Liver (tissue), 9 donors: Measurements from ENCODE around the gene SGMS1. TPM values are rescaled to one million over a fixed set of nuclear protein-coding genes. Genes with fewer than 3 reads are reported as not detected.

Experiments used
- DNase-seq: peaks from one replicate; pipeline ENCODE4 v3.0.0-alpha.2; 2017; ENCODE audit warnings: low spot score
- H3K27ac ChIP-seq, 2 donors: one replicate each; pipeline ENCODE4 v1.7.0; 2013; ENCODE audit warnings: inconsistent platforms in 2 of 2, low read length in 2 of 2, control low read depth in 1 of 2, low read depth in 1 of 2, mild to moderate bottlenecking in 1 of 2
- H3K27me3 ChIP-seq, 4 donors: one replicate each; pipeline versions ENCODE4 v1.6.1 to v1.7.0; 2013; ENCODE audit warnings: low read length in 3 of 4, inconsistent platforms in 1 of 4, mild to moderate bottlenecking in 1 of 4, moderate library complexity in 1 of 4; ENCODE audit not compliant: control insufficient read depth in 4 of 4, insufficient read depth in 4 of 4
- H3K36me3 ChIP-seq, 4 donors: one replicate each; pipeline versions ENCODE4 v1.6.1 to v1.7.0; 2013; ENCODE audit warnings: low read length in 3 of 4, mild to moderate bottlenecking in 3 of 4, low read depth in 1 of 4, moderate library complexity in 1 of 4; ENCODE audit not compliant: control insufficient read depth in 4 of 4, insufficient read depth in 3 of 4
- H3K4me1 ChIP-seq, 4 donors: one replicate each; pipeline versions ENCODE4 v1.6.1 to v1.7.0; 2013; ENCODE audit warnings: low read length in 3 of 4, mild to moderate bottlenecking in 3 of 4, moderate library complexity in 1 of 4; ENCODE audit not compliant: control insufficient read depth in 4 of 4, insufficient read depth in 4 of 4
- H3K4me3 ChIP-seq, 3 donors: one replicate each; pipeline versions ENCODE4 v1.6.1 to v1.7.0; 2013; ENCODE audit warnings: low read length in 3 of 3, control low read depth in 1 of 3, low read depth in 1 of 3, mild to moderate bottlenecking in 1 of 3
- H3K9ac ChIP-seq, 2 donors: one replicate each; pipeline ENCODE4 v1.7.0; 2013; ENCODE audit warnings: low read length in 2 of 2, mild to moderate bottlenecking in 2 of 2, moderate library complexity in 2 of 2, control low read depth in 1 of 2, low read depth in 1 of 2
- H3K9me3 ChIP-seq, 4 donors: one replicate each; pipeline versions ENCODE4 v1.6.1 to v1.7.0; 2013; ENCODE audit warnings: low read length in 3 of 4; ENCODE audit not compliant: control insufficient read depth in 4 of 4
- ATF3 ChIP-seq: IDR thresholded peaks from 2 replicates; pipeline ENCODE4 v1.6.1; 2016; ENCODE audit warnings: antibody characterized with exemption
- EGR1 ChIP-seq, 2 donors: IDR thresholded peaks; 2 replicates each; pipeline ENCODE4 v1.6.1; 2016 to 2018; ENCODE audit warnings: antibody characterized with exemption in 2 of 2, low read depth in 2 of 2
- FOXA1 ChIP-seq: IDR thresholded peaks from 2 replicates; pipeline ENCODE4 v1.6.1; 2016; ENCODE audit warnings: antibody characterized with exemption
- FOXA2 ChIP-seq: IDR thresholded peaks from 2 replicates; pipeline ENCODE4 v1.6.1; 2016; ENCODE audit warnings: antibody characterized with exemption
- GABPA ChIP-seq, 2 donors: IDR thresholded peaks in 1 of 2; conservative IDR thresholded peaks in 1 of 2; 2 replicates each; pipeline ENCODE4 v1.6.1; 2016; ENCODE audit warnings: antibody characterized with exemption in 2 of 2, mild to moderate bottlenecking in 1 of 2, moderate library complexity in 1 of 2
- HNF4A ChIP-seq, 2 donors: conservative IDR thresholded peaks; 2 replicates each; pipeline ENCODE4 v1.6.1; 2016; ENCODE audit warnings: antibody characterized with exemption in 2 of 2, mild to moderate bottlenecking in 2 of 2
- HNF4G ChIP-seq: IDR thresholded peaks from 2 replicates; pipeline ENCODE4 v1.6.1; 2016; ENCODE audit warnings: antibody characterized with exemption
- JUND ChIP-seq, 2 donors: IDR thresholded peaks; 2 replicates each; pipeline ENCODE4 v1.6.1; 2016; ENCODE audit warnings: antibody characterized with exemption in 2 of 2
- MAX ChIP-seq: IDR thresholded peaks from 2 replicates; pipeline ENCODE4 v1.6.1; 2016; ENCODE audit warnings: antibody characterized with exemption
- NR2F2 ChIP-seq: IDR thresholded peaks from 2 replicates; pipeline ENCODE4 v1.6.1; 2016; ENCODE audit warnings: antibody characterized with exemption
- RAD21 ChIP-seq, 2 donors: IDR thresholded peaks; 2 replicates each; pipeline ENCODE4 v1.6.1; 2016; ENCODE audit warnings: antibody characterized with exemption in 2 of 2, mild to moderate bottlenecking in 2 of 2
- REST ChIP-seq: IDR thresholded peaks from 2 replicates; pipeline ENCODE4 v1.6.1; 2016; ENCODE audit warnings: antibody characterized with exemption, mild to moderate bottlenecking
- RXRA ChIP-seq, 2 donors: IDR thresholded peaks; 2 replicates each; pipeline ENCODE4 v1.6.1; 2017 to 2018; ENCODE audit warnings: antibody characterized with exemption in 2 of 2, mild to moderate bottlenecking in 1 of 2
- SP1 ChIP-seq: IDR thresholded peaks from 2 replicates; pipeline ENCODE4 v1.6.1; 2018; ENCODE audit warnings: antibody characterized with exemption, mild to moderate bottlenecking
- TAF1 ChIP-seq: conservative IDR thresholded peaks from 2 replicates; pipeline ENCODE4 v1.6.1; 2016; ENCODE audit warnings: antibody characterized with exemption, mild to moderate bottlenecking
- YY1 ChIP-seq: IDR thresholded peaks from 2 replicates; pipeline ENCODE4 v1.6.1; 2016; ENCODE audit warnings: antibody characterized with exemption, mild to moderate bottlenecking
- ZBTB33 ChIP-seq: IDR thresholded peaks from 2 replicates; pipeline ENCODE4 v1.6.1; 2016; ENCODE audit warnings: antibody characterized with exemption
- WGBS: extraction: QIAGEN DNeasy Blood & Tissue Kit; methylation state at CpG from one replicate; pipeline ENCODE4 v1.1.7; 2013; 5-methylcytosine and 5-hydroxymethylcytosine counted together
- polyA plus RNA-seq, 2 donors: library from polyadenylated mRNA; stranded (reverse) in 1 of 2; unstranded in 1 of 2; fragments of 200-250 nt in 1 of 2; fragments of >200 nt in 1 of 2; fragmentation: Nextera tagmentation in 1 of 2; extraction: Ambion mirVana in 1 of 2; gene quantifications; one replicate each; pipeline versions ENCODE4 v1.2.1 to v1.2.3, GENCODE V29; 2013 to 2015
- total RNA-seq, 2 donors: library from RNA; depleted of rRNA; stranded (reverse); fragments of >200 nt; gene quantifications; one replicate each; pipeline ENCODE4 v1.2.3, GENCODE V29; 2014
- donor health status: healthy.
- donor health status: healthy.
- donor health status: healthy.
- donor health status: healthy.
- donor health status: healthy.

The SGMS1 gene
- total and polyA plus RNA-seq, 4 donors, result 6.8 to 98.2 (median 21.1) TPM

- no peaks in the 10 kb centered on the region for H3K27me3 ChIP-seq
- DNase-seq, result no peak
- no peak overlapping the region for H3K9ac ChIP-seq
- no peaks in the 10 kb centered on the region for H3K36me3 ChIP-seq
- no peak for TF ChIP-seq MAX
- no peak for TF ChIP-seq ATF3
- no peak for TF ChIP-seq EGR1 (IDR thresholded peaks at IDR 0.05; ENCODE audit: low read depth in 2 of 2)
- no peak for TF ChIP-seq GABPA (IDR thresholded peaks at IDR 0.05 in 1 of 2, conservative IDR thresholded peaks at IDR 0.05 in 1 of 2)
- TF ChIP-seq RAD21 (IDR thresholded peaks at IDR 0.05), result no peak
- TF ChIP-seq SP1, result no peak
- TF ChIP-seq HNF4A (conservative IDR thresholded peaks at IDR 0.05), result no peak
- TF ChIP-seq FOXA1, result no peak
- TF ChIP-seq RXRA (IDR thresholded peaks at IDR 0.05), result no peak
- TF ChIP-seq NR2F2, result no peak
- TF ChIP-seq YY1, result no peak
- H3K9me3 ChIP-seq, result no peaks in the 10 kb centered on the region
- no peak overlapping the region for H3K4me3 ChIP-seq
- no peak overlapping the region for H3K27ac ChIP-seq
- peaks cover 8 to 38% (median 16%) of the 10 kb centered on the region in 4 donors for H3K4me1 ChIP-seq
Measured at GRCh38 chr10:50384238-50384637, 239.5 kb downstream of the SGMS1 start.

GRCh38 chr10:50382576-50383023, 241.2 kb downstream of the SGMS1 start:
- 69% methylated on average over 4 of the region's 4 CpGs for WGBS
- Histone ChIP-seq H3K4me1 (peaks cover 8 to 32% (median 15%) of the 10 kb centered on the region in 4 donors), H3K36me3 (peaks cover 0 to 2% (median 0%) of the 10 kb centered on the region in 4 donors), H3K9ac (no peak overlapping the region), H3K4me3 (no peak overlapping the region), H3K27me3 (no peaks in the 10 kb centered on the region), H3K27ac (no peak overlapping the region), H3K9me3 (no peaks in the 10 kb centered on the region)
- no peak for DNase-seq
- no peak for TF ChIP-seq GABPA (IDR thresholded peaks at IDR 0.05 in 1 of 2, conservative IDR thresholded peaks at IDR 0.05 in 1 of 2)
- TF ChIP-seq ZBTB33, result no peak
- TF ChIP-seq RAD21 (IDR thresholded peaks at IDR 0.05), result no peak
- TF ChIP-seq FOXA2, result no peak
- no peak for TF ChIP-seq EGR1 (IDR thresholded peaks at IDR 0.05; ENCODE audit: low read depth in 2 of 2)
- TF ChIP-seq NR2F2, result no peak
- TF ChIP-seq RXRA (IDR thresholded peaks at IDR 0.05), result no peak
- no peak for TF ChIP-seq JUND (IDR thresholded peaks at IDR 0.05)
- no peak for TF ChIP-seq TAF1
- TF ChIP-seq MAX, result no peak
- no peak for TF ChIP-seq FOXA1
- TF ChIP-seq SP1, result no peak
- TF ChIP-seq HNF4G, result no peak
- TF ChIP-seq REST, result no peak
- no peak for TF ChIP-seq HNF4A (conservative IDR thresholded peaks at IDR 0.05)
- TF ChIP-seq YY1, result no peak
